Neural cell (in vitro differentiated cells): ENCODE measurements around the gene DNAH5. TPM values are rescaled to one million over a fixed set of nuclear protein-coding genes. Genes with fewer than 3 reads are reported as not detected.

Experiments used
- H2AFZ ChIP-seq: fragments of 200-600, 300-800 bp; sonication (generic), shearing (Covaris generic); 2 replicates; pipeline ENCODE4 v1.6.0; 2014; ENCODE audit warnings: low read depth, mild to moderate bottlenecking, antibody characterized with exemption, low read length, moderate library complexity
- H3F3A ChIP-seq: fragments of 200-600 bp; shearing (Covaris generic); 2 replicates; pipeline ENCODE4 v1.6.1; 2016; ENCODE audit warnings: mild to moderate bottlenecking, moderate library complexity, mixed read lengths, antibody characterized with exemption, low read length; ENCODE audit not compliant: insufficient read depth, poor library complexity, severe bottlenecking
- H3K27ac ChIP-seq: fragments of 200-600, 300-800 bp; sonication (generic), shearing (Covaris generic); 2 replicates; pipeline ENCODE4 v1.5.1; 2014; ENCODE audit warnings: mild to moderate bottlenecking, low read length, moderate library complexity
- H3K27me3 ChIP-seq: fragments of 300-800, 200-600 bp; sonication (generic), shearing (Covaris generic); 2 replicates; pipeline ENCODE4 v1.6.0; 2014; ENCODE audit warnings: mild to moderate bottlenecking, low read depth, low read length, moderate library complexity; ENCODE audit not compliant: insufficient read depth
- H3K36me3 ChIP-seq: fragments of 300-800, 200-600 bp; sonication (generic), shearing (Covaris generic); 2 replicates; pipeline ENCODE4 v1.5.1; 2014; ENCODE audit warnings: mild to moderate bottlenecking, antibody characterized with exemption, low read length, moderate library complexity; ENCODE audit not compliant: insufficient read depth
- H3K4me2 ChIP-seq: fragments of 300-800, 200-600 bp; sonication (generic), shearing (Covaris generic); 2 replicates; pipeline ENCODE4 v1.6.0; 2014; ENCODE audit warnings: mild to moderate bottlenecking, low read length
- H3K4me3 ChIP-seq: fragments of 300-800, 200-600 bp; sonication (generic), shearing (Covaris generic); 2 replicates; pipeline ENCODE4 v1.5.1; 2014; ENCODE audit warnings: mild to moderate bottlenecking, low read length, moderate library complexity
- H3K79me2 ChIP-seq: fragments of 200-600 bp; shearing (Covaris generic); replicated peaks from 2 replicates; pipeline ENCODE4 v1.6.0; 2014; ENCODE audit warnings: mild to moderate bottlenecking, low read length, moderate library complexity; ENCODE audit not compliant: insufficient read depth
- H3K9ac ChIP-seq: fragments of 300-800, 200-600 bp; sonication (generic), shearing (Covaris generic); 2 replicates; pipeline ENCODE4 v1.6.1; 2016; ENCODE audit warnings: mild to moderate bottlenecking, low read length, mixed read lengths
- H3K9me2 ChIP-seq: fragments of 200-600 bp; shearing (Covaris generic); 2 replicates; pipeline ENCODE4 v1.6.1; 2016; ENCODE audit warnings: mild to moderate bottlenecking, low read length, mixed read lengths; ENCODE audit not compliant: insufficient read depth
- H3K9me3 ChIP-seq: fragments of 200-600, 300-800 bp; sonication (generic), shearing (Covaris generic); 2 replicates; pipeline ENCODE4 v1.6.1; 2016; ENCODE audit warnings: mild to moderate bottlenecking, mixed run types, low read length, moderate library complexity, mixed read lengths
- H4K20me1 ChIP-seq: fragments of 200-600 bp; shearing (Covaris generic); 2 replicates; pipeline ENCODE4 v1.6.1; 2016; ENCODE audit warnings: mild to moderate bottlenecking, mixed run types; ENCODE audit not compliant: insufficient read depth
- EP300 ChIP-seq: fragments of 450-650 bp; conservative IDR thresholded peaks from 2 replicates; pipeline ENCODE4 v1.6.1; 2014; ENCODE audit warnings: antibody characterized with exemption, mild to moderate bottlenecking, moderate library complexity; ENCODE audit not compliant: poor library complexity, severe bottlenecking
- EZH2 ChIP-seq: fragments of 200-600, 300-800 bp; shearing (Covaris generic), sonication (generic); IDR thresholded peaks from 2 replicates; pipeline ENCODE4 v1.6.1; 2014; ENCODE audit warnings: antibody characterized with exemption, low read length, borderline replicate concordance, mild to moderate bottlenecking; ENCODE audit not compliant: insufficient read depth, poor library complexity, severe bottlenecking
- MXI1 ChIP-seq: fragments of 450-650 bp; conservative IDR thresholded peaks from 2 replicates; pipeline ENCODE4 v1.6.1; 2014; ENCODE audit warnings: antibody characterized with exemption, mild to moderate bottlenecking; ENCODE audit not compliant: poor library complexity, severe bottlenecking
- POLR2AphosphoS5 ChIP-seq: IDR thresholded peaks from 2 replicates; pipeline ENCODE4 v1.6.1; 2012
- RAD21 ChIP-seq: fragments of 450-650 bp; conservative IDR thresholded peaks from 2 replicates; pipeline ENCODE4 v1.6.1; 2014; ENCODE audit warnings: antibody characterized with exemption, mild to moderate bottlenecking, moderate library complexity
- SMC3 ChIP-seq: fragments of 450-650 bp; conservative IDR thresholded peaks from 2 replicates; pipeline ENCODE4 v1.6.1; 2014; ENCODE audit warnings: antibody characterized with exemption, mild to moderate bottlenecking, moderate library complexity; ENCODE audit not compliant: poor library complexity
- TAF1 ChIP-seq: IDR thresholded peaks from 2 replicates; pipeline ENCODE4 v1.6.1; 2012; ENCODE audit warnings: low read depth
- polyA plus RNA-seq: library from polyadenylated mRNA; depleted of rRNA; stranded (reverse); fragments of >200 nt; gene quantifications from 2 replicates; pipeline ENCODE4 v1.2.3, GENCODE V29; 2014
- TF ChIP-seq, protein P1 (sequence below): IDR thresholded peaks from 2 replicates; pipeline ENCODE4 v1.6.1; 2012; ENCODE audit warnings: borderline replicate concordance
- TF ChIP-seq, protein P2 (sequence below): fragments of 450-650 bp; IDR thresholded peaks from 2 replicates; pipeline ENCODE4 v1.5.1; 2014; ENCODE audit warnings: antibody characterized with exemption, mild to moderate bottlenecking, moderate library complexity; ENCODE audit not compliant: poor library complexity, severe bottlenecking

The DNAH5 gene
- polyA plus RNA-seq, 1 donor from 2014 or later, result 12.8 TPM

DNA sequence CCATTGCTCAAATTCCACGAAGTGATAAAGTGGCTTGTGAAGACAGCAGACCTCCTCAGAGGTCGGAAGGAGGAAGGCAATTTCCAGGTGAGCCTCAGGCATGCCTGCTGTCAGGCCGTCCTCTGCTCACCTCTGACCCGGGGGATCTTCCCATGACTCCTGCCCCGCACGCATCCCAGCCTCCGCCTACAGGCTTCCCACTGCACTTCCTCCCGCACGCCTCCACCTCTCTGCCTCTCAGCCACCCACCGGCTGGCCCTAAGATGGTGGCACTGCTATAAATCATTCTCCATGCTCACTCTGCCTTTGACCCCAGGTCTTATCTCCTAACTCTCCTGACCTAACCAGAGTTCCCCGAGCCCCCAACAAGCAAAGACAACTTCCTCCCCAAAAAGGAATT, 49.4 kb upstream of the DNAH5 start (continued):
- TF ChIP-seq EP300 (no peak), SMC3 (no peak), POLR2AphosphoS5 (no peak)

DNA sequence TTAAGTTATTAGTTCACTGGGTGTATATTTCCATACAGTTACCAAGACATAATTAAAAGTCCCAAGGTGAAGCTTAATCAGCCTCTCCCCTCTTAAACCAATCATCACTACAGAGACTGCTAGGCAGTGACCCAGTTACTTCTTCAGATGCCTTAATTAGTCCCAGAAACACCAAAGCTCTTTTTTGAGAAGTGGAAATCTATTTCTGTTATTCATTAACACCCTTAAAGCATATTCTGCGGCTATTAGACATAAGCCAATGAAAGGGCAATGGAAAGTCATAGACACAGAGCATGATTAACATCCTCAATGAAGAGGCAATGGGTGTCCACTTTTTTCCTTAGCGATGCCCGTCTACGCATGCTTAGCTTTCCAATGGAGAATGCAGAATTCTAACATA, 48.3 kb upstream of the DNAH5 start:
- Histone ChIP-seq H2AFZ (no peak overlapping the region), H3K27ac (no peak overlapping the region), H4K20me1 (no peaks in the 10 kb centered on the region), H3K9me2 (no peaks in the 10 kb centered on the region), H3K79me2 (no peaks in the 10 kb centered on the region), H3K9me3 (no peaks in the 10 kb centered on the region), H3K4me2 (no peak overlapping the region), H3K27me3 (no peaks in the 10 kb centered on the region), H3K36me3 (no peaks in the 10 kb centered on the region), H3K4me3 (no peak overlapping the region), H3F3A (no peaks in the 10 kb centered on the region), H3K9ac (no peak overlapping the region)
- TF ChIP-seq, protein P1, sequence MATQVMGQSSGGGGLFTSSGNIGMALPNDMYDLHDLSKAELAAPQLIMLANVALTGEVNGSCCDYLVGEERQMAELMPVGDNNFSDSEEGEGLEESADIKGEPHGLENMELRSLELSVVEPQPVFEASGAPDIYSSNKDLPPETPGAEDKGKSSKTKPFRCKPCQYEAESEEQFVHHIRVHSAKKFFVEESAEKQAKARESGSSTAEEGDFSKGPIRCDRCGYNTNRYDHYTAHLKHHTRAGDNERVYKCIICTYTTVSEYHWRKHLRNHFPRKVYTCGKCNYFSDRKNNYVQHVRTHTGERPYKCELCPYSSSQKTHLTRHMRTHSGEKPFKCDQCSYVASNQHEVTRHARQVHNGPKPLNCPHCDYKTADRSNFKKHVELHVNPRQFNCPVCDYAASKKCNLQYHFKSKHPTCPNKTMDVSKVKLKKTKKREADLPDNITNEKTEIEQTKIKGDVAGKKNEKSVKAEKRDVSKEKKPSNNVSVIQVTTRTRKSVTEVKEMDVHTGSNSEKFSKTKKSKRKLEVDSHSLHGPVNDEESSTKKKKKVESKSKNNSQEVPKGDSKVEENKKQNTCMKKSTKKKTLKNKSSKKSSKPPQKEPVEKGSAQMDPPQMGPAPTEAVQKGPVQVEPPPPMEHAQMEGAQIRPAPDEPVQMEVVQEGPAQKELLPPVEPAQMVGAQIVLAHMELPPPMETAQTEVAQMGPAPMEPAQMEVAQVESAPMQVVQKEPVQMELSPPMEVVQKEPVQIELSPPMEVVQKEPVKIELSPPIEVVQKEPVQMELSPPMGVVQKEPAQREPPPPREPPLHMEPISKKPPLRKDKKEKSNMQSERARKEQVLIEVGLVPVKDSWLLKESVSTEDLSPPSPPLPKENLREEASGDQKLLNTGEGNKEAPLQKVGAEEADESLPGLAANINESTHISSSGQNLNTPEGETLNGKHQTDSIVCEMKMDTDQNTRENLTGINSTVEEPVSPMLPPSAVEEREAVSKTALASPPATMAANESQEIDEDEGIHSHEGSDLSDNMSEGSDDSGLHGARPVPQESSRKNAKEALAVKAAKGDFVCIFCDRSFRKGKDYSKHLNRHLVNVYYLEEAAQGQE, result no peak
- TF ChIP-seq, protein P2, sequence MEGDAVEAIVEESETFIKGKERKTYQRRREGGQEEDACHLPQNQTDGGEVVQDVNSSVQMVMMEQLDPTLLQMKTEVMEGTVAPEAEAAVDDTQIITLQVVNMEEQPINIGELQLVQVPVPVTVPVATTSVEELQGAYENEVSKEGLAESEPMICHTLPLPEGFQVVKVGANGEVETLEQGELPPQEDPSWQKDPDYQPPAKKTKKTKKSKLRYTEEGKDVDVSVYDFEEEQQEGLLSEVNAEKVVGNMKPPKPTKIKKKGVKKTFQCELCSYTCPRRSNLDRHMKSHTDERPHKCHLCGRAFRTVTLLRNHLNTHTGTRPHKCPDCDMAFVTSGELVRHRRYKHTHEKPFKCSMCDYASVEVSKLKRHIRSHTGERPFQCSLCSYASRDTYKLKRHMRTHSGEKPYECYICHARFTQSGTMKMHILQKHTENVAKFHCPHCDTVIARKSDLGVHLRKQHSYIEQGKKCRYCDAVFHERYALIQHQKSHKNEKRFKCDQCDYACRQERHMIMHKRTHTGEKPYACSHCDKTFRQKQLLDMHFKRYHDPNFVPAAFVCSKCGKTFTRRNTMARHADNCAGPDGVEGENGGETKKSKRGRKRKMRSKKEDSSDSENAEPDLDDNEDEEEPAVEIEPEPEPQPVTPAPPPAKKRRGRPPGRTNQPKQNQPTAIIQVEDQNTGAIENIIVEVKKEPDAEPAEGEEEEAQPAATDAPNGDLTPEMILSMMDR, result no peak
- TF ChIP-seq MXI1, result no peak
- TF ChIP-seq EZH2, result no peak
- TF ChIP-seq SMC3, result no peak
- no peak for TF ChIP-seq TAF1
- TF ChIP-seq POLR2AphosphoS5, result no peak
- no peak for TF ChIP-seq RAD21
- TF ChIP-seq EP300, result no peak

DNA sequence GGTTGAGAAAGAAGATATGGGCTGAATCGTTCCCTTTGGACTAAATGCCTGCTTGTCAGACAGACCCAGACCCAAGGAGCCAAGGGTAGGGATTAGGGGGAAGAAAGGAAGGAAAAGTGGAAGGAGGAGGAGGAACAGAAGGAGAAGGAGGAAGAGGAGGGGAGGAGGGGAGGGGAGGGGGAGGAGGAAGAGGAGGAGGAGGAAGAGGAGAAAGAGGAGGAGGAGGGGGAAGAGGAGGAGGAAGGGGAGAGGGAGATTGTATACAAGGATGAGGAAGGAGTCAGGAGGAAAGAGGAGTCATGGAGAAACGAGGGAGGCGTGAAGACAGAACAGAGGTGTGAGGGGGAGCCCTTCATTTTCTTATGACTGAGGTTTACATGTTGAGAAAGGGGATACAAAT, 46.9 kb upstream of the DNAH5 start:
- Histone ChIP-seq H3K9me2 (no peaks in the 10 kb centered on the region), H3K4me3 (no peak overlapping the region), H4K20me1 (no peaks in the 10 kb centered on the region), H2AFZ (no peak overlapping the region), H3K9me3 (no peaks in the 10 kb centered on the region), H3K79me2 (no peaks in the 10 kb centered on the region), H3K36me3 (no peaks in the 10 kb centered on the region), H3K9ac (no peak overlapping the region), H3K27me3 (no peaks in the 10 kb centered on the region), H3K27ac (no peak overlapping the region), H3F3A (no peaks in the 10 kb centered on the region), H3K4me2 (no peak overlapping the region)
- no peak for TF ChIP-seq MXI1
- TF ChIP-seq, protein P2, result no peak
- no peak for TF ChIP-seq SMC3
